SK-N-SH (cell line): ENCODE data around the gene ZBED4. TPM values are rescaled to one million over a fixed set of nuclear protein-coding genes. Genes with fewer than 3 reads are reported as not detected.

Experiments
- CTCF ChIA-PET: fragments of 300-600, 350-600 bp; formaldehyde crosslinking; extraction: SDS; loops from one replicate; lab custom pipeline; 2021; lab: Yijun Ruan, JAX
- POLR2A ChIA-PET: fragments of 350-600 bp; sonication (Branson Sonifier 250); formaldehyde crosslinking; extraction: SDS; loops from one replicate; lab custom pipeline; 2020; ENCODE audit warnings: antibody characterized with exemption, inconsistent platforms; lab: Yijun Ruan, JAX
- DNase-seq: peaks from one replicate; pipeline ENCODE4 v3.0.0; 2012
- H2AFZ ChIP-seq: fragments of 200-600 bp; sonication (generic); 2 replicates; pipeline ENCODE4 v1.8.1; 2016; ENCODE audit warnings: antibody characterized with exemption, mild to moderate bottlenecking, low read depth
- H3F3A ChIP-seq: fragments of 200-600 bp; sonication (generic); replicated peaks from 2 replicates; pipeline ENCODE3; 2016; ENCODE audit warnings: antibody characterized with exemption, mild to moderate bottlenecking; ENCODE audit not compliant: insufficient read depth
- H3K27ac ChIP-seq, 2 experiments: fragments of 200-500 bp in 1 of 2; fragments of 200-600 bp in 1 of 2; sonication (Bioruptor generic) in 1 of 2; sonication (generic), shearing (Covaris generic) in 1 of 2; 2 replicates each; pipeline versions ENCODE4 v1.5.1 to v1.6.1; 2014 to 2016; ENCODE audit warnings: low read depth in 2 of 2, inconsistent platforms in 1 of 2, low read length in 1 of 2, mild to moderate bottlenecking in 1 of 2, mixed read lengths in 1 of 2
- H3K27me3 ChIP-seq: fragments of 200-600 bp; sonication (generic), shearing (Covaris generic); 2 replicates; pipeline ENCODE4 v1.6.1; 2016; ENCODE audit warnings: mixed run types; ENCODE audit not compliant: insufficient read depth
- H3K36me3 ChIP-seq, 2 experiments: fragments of 200-500 bp in 1 of 2; fragments of 200-600 bp in 1 of 2; sonication (Bioruptor generic) in 1 of 2; sonication (generic) in 1 of 2; replicated peaks in 1 of 2; 2 replicates each; pipeline versions ENCODE3 to v1.5.1; 2014 to 2016; ENCODE audit warnings: low read length in 1 of 2, mild to moderate bottlenecking in 1 of 2; ENCODE audit not compliant: insufficient read depth in 2 of 2, control insufficient read depth in 1 of 2
- H3K4me1 ChIP-seq, 2 experiments: fragments of 200-500 bp in 1 of 2; fragments of 200-600 bp in 1 of 2; sonication (Bioruptor generic) in 1 of 2; sonication (generic), shearing (Covaris generic) in 1 of 2; 2 replicates each; pipeline versions ENCODE4 v1.5.1 to v1.6.1; 2014 to 2016; ENCODE audit warnings: low read depth in 1 of 2, low read length in 1 of 2, mixed run types in 1 of 2; ENCODE audit not compliant: insufficient read depth in 2 of 2, control insufficient read depth in 1 of 2
- H3K4me2 ChIP-seq: fragments of 200-600 bp; sonication (generic), shearing (Covaris generic); 2 replicates; pipeline ENCODE4 v1.6.1; 2017; ENCODE audit warnings: mixed run types
- H3K4me3 ChIP-seq, 2 experiments: fragments of 200-500 bp in 1 of 2; fragments of 200-600 bp in 1 of 2; sonication (Bioruptor generic) in 1 of 2; sonication (generic), shearing (Covaris generic) in 1 of 2; 2 replicates each; pipeline versions ENCODE4 v1.5.1 to v1.8.1; 2014 to 2016; ENCODE audit warnings: low read depth in 2 of 2, inconsistent platforms in 1 of 2, low read length in 1 of 2, mild to moderate bottlenecking in 1 of 2, mixed read lengths in 1 of 2, moderate library complexity in 1 of 2
- H3K79me2 ChIP-seq: fragments of 200-600 bp; sonication (generic); 2 replicates; pipeline ENCODE4 v1.8.1; 2017; ENCODE audit warnings: mild to moderate bottlenecking; ENCODE audit not compliant: insufficient read depth
- H3K9ac ChIP-seq: fragments of 200-600 bp; sonication (generic); 2 replicates; pipeline ENCODE4 v1.6.1; 2017; ENCODE audit warnings: mixed run types
- H3K9me2 ChIP-seq: fragments of 200-600 bp; sonication (generic); 2 replicates; pipeline ENCODE4 v1.6.1; 2017; ENCODE audit warnings: mixed run types
- H3K9me3 ChIP-seq: fragments of 200-600 bp; sonication (generic); 2 replicates; pipeline ENCODE4 v1.6.1; 2017; ENCODE audit warnings: mixed run types, mild to moderate bottlenecking, moderate library complexity
- H4K20me1 ChIP-seq: fragments of 200-600 bp; sonication (generic); 2 replicates; pipeline ENCODE4 v1.6.1; 2017; ENCODE audit warnings: mild to moderate bottlenecking, mixed run types; ENCODE audit not compliant: insufficient read depth
- CHD2 ChIP-seq: fragments of 150-350 bp; IDR thresholded peaks from 2 replicates; pipeline ENCODE4 v1.6.1; 2018; ENCODE audit warnings: low read length; ENCODE audit not compliant: partially characterized antibody
- CTCF ChIP-seq: fragments of 200-600 bp; sonication (generic); IDR thresholded peaks from 2 replicates; pipeline ENCODE4 v1.6.1; 2017; ENCODE audit warnings: antibody characterized with exemption, mild to moderate bottlenecking, moderate library complexity
- ELF1 ChIP-seq: IDR thresholded peaks from 2 replicates; pipeline ENCODE4 v1.4.0; 2012
- EZH2phosphoT487 ChIP-seq: fragments of 200-600 bp; sonication (generic); IDR thresholded peaks from 2 replicates; pipeline ENCODE4 v1.6.1; 2017; ENCODE audit warnings: low read depth, mixed run types, mild to moderate bottlenecking, antibody characterized with exemption, moderate library complexity, borderline replicate concordance
- FOXJ3 ChIP-seq: sonication (generic); formaldehyde crosslinking; IDR thresholded peaks from 2 replicates; pipeline ENCODE4 v1.5.1; 2020; ENCODE audit warnings: mild to moderate bottlenecking, missing genetic modification reagents
- GATA2 ChIP-seq: sonication (generic); formaldehyde crosslinking; IDR thresholded peaks from 2 replicates; pipeline ENCODE4 v1.5.0; 2020; ENCODE audit warnings: mild to moderate bottlenecking, missing genetic modification reagents
- IRF3 ChIP-seq: fragments of 150-350 bp; IDR thresholded peaks from 2 replicates; pipeline ENCODE4 v1.6.1; 2016; ENCODE audit warnings: mild to moderate bottlenecking, low read depth, low read length
- MAX ChIP-seq: IDR thresholded peaks from 2 replicates; pipeline ENCODE4 v1.4.0; 2012; ENCODE audit warnings: low read depth
- MXI1 ChIP-seq: IDR thresholded peaks from 2 replicates; pipeline ENCODE4 v1.6.1; 2012; ENCODE audit warnings: mild to moderate bottlenecking, low read depth, low read length, improper control_type of control experiment
- NFIC ChIP-seq: IDR thresholded peaks from 2 replicates; pipeline ENCODE4 v1.4.0; 2012; ENCODE audit warnings: borderline replicate concordance
- NRF1 ChIP-seq: IDR thresholded peaks from 2 replicates; pipeline ENCODE4 v1.6.1; 2012; ENCODE audit warnings: low read depth, mild to moderate bottlenecking, low read length
- RAD21 ChIP-seq: IDR thresholded peaks from 2 replicates; pipeline ENCODE4 v1.6.1; 2012; ENCODE audit warnings: mild to moderate bottlenecking, low read length
- RCOR1 ChIP-seq: fragments of 150-350 bp; IDR thresholded peaks from 2 replicates; pipeline ENCODE4 v1.6.1; 2017; ENCODE audit warnings: antibody characterized with exemption, low read length
- REST ChIP-seq: IDR thresholded peaks from 2 replicates; pipeline ENCODE4 v1.6.1; 2012; ENCODE audit warnings: mild to moderate bottlenecking, low read depth, low read length, moderate library complexity
- TAF1 ChIP-seq: IDR thresholded peaks from 2 replicates; pipeline ENCODE4 v1.6.1; 2012; ENCODE audit warnings: low read depth, mild to moderate bottlenecking, low read length, moderate library complexity, borderline replicate concordance
- TCF12 ChIP-seq: IDR thresholded peaks from 2 replicates; pipeline ENCODE4 v1.4.0; 2012
- WGBS: methylation state at CpG from one replicate; pipeline ENCODE4 v1.1.6; 2017; ENCODE audit warnings: low lambda C conversion rate; 5-methylcytosine and 5-hydroxymethylcytosine counted together
- polyA plus RNA-seq, 3 experiments: library from polyadenylated mRNA; depleted of rRNA; stranded (reverse); fragments of >200 nt; gene quantifications; 2 replicates each; pipeline ENCODE4 v1.2.3, GENCODE V29; 2012

Gene ZBED4
- polyA plus RNA-seq, 1 of the 3 experiments (the other 2 are of a cell fraction) = 7.9 TPM

GRCh38 chr22:49810363-49811019 is 43.2 kb upstream of the ZBED4 start:
- CTCF ChIA-PET = interaction anchor here (0.9 kb wide), 1 partner anchor 43 kb away, joined by 3 read pairs; no protein-coding TSS in a partner anchor
- no peak overlapping the region; the same call in 1 of the 2 replicates for H3K4me2 ChIP-seq
- H3K79me2 ChIP-seq = peaks cover 100% of the 10 kb centered on the region
- DNase-seq = no peak
- peaks cover 99% of the 10 kb centered on the region for H4K20me1 ChIP-seq
- TF ChIP-seq ELF1 = no peak
- TF ChIP-seq TCF12 = no peak
- no peak for TF ChIP-seq TAF1
- no peak for TF ChIP-seq MXI1
- TF ChIP-seq REST = no peak
- TF ChIP-seq FOXJ3 (CRISPR knock-in tag) = no peak
- TF ChIP-seq CHD2 = no peak
- TF ChIP-seq NRF1 = no peak
- no peak for TF ChIP-seq NFIC
- no peak for TF ChIP-seq EZH2phosphoT487
- TF ChIP-seq GATA2 (CRISPR knock-in tag) = no peak
- TF ChIP-seq MAX = no peak
- TF ChIP-seq IRF3 = no peak
- no peak for TF ChIP-seq RAD21
- TF ChIP-seq CTCF = no peak
- no peak for TF ChIP-seq RCOR1
- TF ChIP-seq, all 33 proteins: peak for 0
- no peak overlapping the region for H3K27ac ChIP-seq
- no peaks in the 10 kb centered on the region for H3K27me3 ChIP-seq
- 90% methylated on average over 5 of the region's 5 CpGs for WGBS
- H3K9me2 ChIP-seq = no peaks in the 10 kb centered on the region
- no peaks in the 10 kb centered on the region; a peak in 1 of 4 replicates for H3K4me1 ChIP-seq
- peaks cover 0 to 25% of the 10 kb centered on the region in 2 experiments for H3K36me3 ChIP-seq
- no peak overlapping the region for H3K4me3 ChIP-seq
- H3K9ac ChIP-seq = no peak overlapping the region
- H3K9me3 ChIP-seq = no peaks in the 10 kb centered on the region
- no peak overlapping the region for H2AFZ ChIP-seq
- POLR2A ChIA-PET = no interaction called here
- H3F3A ChIP-seq = peaks cover 11% of the 10 kb centered on the region
